Muscle of leg (tissue), 11 donors: ENCODE results near the gene FICD. TPM values are rescaled to one million over a fixed set of nuclear protein-coding genes. Genes with fewer than 3 reads are reported as not detected.
"Not testable (repeated sequence)": the region's sequence is repeated elsewhere in the genome, so short reads cannot be mapped to it uniquely, and the experiment has no call there.

Source experiments
- DNase-seq: peaks from one replicate; pipeline ENCODE4 v3.0.0; 2013
- H3K27ac ChIP-seq: one replicate; pipeline ENCODE4 v1.5.1; 2013; ENCODE audit warnings: mild to moderate bottlenecking, low read length, control low read depth
- H3K27me3 ChIP-seq: one replicate; pipeline ENCODE4 v1.6.1; 2013; ENCODE audit warnings: low read length; ENCODE audit not compliant: control insufficient read depth, insufficient read depth
- H3K36me3 ChIP-seq: one replicate; pipeline ENCODE4 v1.6.1; 2013; ENCODE audit warnings: low read length; ENCODE audit not compliant: control insufficient read depth, insufficient read depth
- H3K4me1 ChIP-seq: one replicate; pipeline ENCODE4 v1.6.1; 2013; ENCODE audit warnings: low read length; ENCODE audit not compliant: control insufficient read depth, insufficient read depth
- H3K4me3 ChIP-seq: one replicate; pipeline ENCODE4 v1.5.1; 2013; ENCODE audit warnings: low read length, control low read depth
- H3K9me3 ChIP-seq: replicated peaks from 2 replicates; pipeline ENCODE4 v1.6.1; 2013; ENCODE audit warnings: low read depth, low read length; ENCODE audit not compliant: control insufficient read depth
- WGBS: methylation state at CpG from one replicate; pipeline ENCODE4 v1.1.5; 2013; ENCODE audit warnings: missing lambda C conversion rate; ENCODE audit not compliant: insufficient coverage; 5-methylcytosine and 5-hydroxymethylcytosine counted together
- polyA plus RNA-seq, 8 donors: library from polyadenylated mRNA; unstranded; fragments of 120-200 nt; gene quantifications; one replicate each; pipeline versions ENCODE4 v1.2.1 to v1.2.3, GENCODE V29; 2013; ENCODE audit warnings: inconsistent platforms in 1 of 8, low replicate concordance in 1 of 8; ENCODE audit not compliant: insufficient read length in 8 of 8, insufficient read depth in 1 of 8
- total RNA-seq: library from RNA; stranded (reverse); fragments of 120-200 nt; gene quantifications from one replicate; pipeline ENCODE4 v1.2.4, GENCODE V29; 2013

FICD gene
- total and polyA plus RNA-seq, 9 donors, result 1.8 to 3.3 (median 2.5) TPM

- H3K9me3 ChIP-seq, result no peaks in the 10 kb centered on the region
- peaks cover 67% of the 10 kb centered on the region for H3K36me3 ChIP-seq
- peaks cover 5% of the 10 kb centered on the region for H3K4me1 ChIP-seq
- H3K4me3 ChIP-seq, result no peak overlapping the region
- no peaks in the 10 kb centered on the region for H3K27me3 ChIP-seq
- DNase-seq, result no peak
- no peak overlapping the region for H3K27ac ChIP-seq
- 96% methylated on average over 5 of the region's 15 CpGs for WGBS
These were observed 17.1 kb downstream of the FICD start for GRCh38 chr12:108531929-108532848.

GRCh38 chr12:108538146-108538545 lies 23.1 kb downstream of the FICD start:
- DNase-seq, result no peak
- H3K9me3 ChIP-seq, result no peaks in the 10 kb centered on the region
- no peaks in the 10 kb centered on the region for H3K27me3 ChIP-seq
- no peak overlapping the region for H3K4me3 ChIP-seq
- no CpG with 5 or more reads among the region's 6 CpGs for WGBS
- no peaks in the 10 kb centered on the region for H3K4me1 ChIP-seq
- no peak overlapping the region for H3K27ac ChIP-seq
- H3K36me3 ChIP-seq, result peaks cover 40% of the 10 kb centered on the region

DNA sequence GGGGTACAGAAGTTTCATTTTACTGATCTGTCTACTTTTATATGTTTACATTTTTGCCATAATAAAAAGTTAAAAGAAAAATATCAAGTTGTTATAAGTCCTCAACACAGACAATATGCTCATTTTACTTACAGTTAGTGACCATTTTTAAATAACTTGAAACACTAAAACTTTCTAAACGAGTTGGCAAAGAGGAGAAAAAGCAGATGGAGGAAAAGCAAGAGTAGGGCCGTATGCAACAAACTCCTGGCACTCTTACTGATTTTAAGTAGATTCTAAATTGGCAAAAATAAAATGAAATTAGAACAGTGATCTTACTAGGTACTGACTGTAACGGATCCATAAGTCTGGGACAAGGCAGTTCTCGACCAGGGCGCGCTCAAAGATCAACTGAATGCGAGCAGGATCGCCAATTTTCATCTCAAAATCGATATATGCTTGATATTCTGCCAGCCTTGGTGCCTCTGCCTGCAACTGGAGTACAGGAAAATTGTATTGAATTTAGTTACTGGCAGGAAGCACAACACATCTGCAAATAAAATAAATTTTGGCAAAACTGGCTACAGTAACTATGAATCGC lies 23.6 kb downstream of the FICD start:
- no peak for DNase-seq
- H3K27me3 ChIP-seq, result no peaks in the 10 kb centered on the region
- WGBS, result 93% methylated on average over 5 of the region's 10 CpGs
- H3K4me3 ChIP-seq, result no peak overlapping the region
- no peaks in the 10 kb centered on the region for H3K4me1 ChIP-seq
- peaks cover 44% of the 10 kb centered on the region for H3K36me3 ChIP-seq
- H3K9me3 ChIP-seq, result no peaks in the 10 kb centered on the region
- no peak overlapping the region for H3K27ac ChIP-seq

GRCh38 chr12:108542320-108542719 lies 27.2 kb downstream of the FICD start:
- no peaks in the 10 kb centered on the region for H3K9me3 ChIP-seq
- peaks cover 47% of the 10 kb centered on the region for H3K36me3 ChIP-seq
- H3K27ac ChIP-seq, result no peak overlapping the region
- no peaks in the 10 kb centered on the region for H3K27me3 ChIP-seq
- H3K4me1 ChIP-seq, result no peaks in the 10 kb centered on the region
- H3K4me3 ChIP-seq, result no peak overlapping the region
- WGBS, result 60% methylated on average over 1 of the region's 4 CpGs
- no peak for DNase-seq

- Histone ChIP-seq H3K4me3 (no peak overlapping the region), H3K9me3 (no peaks in the 10 kb centered on the region), H3K27me3 (no peaks in the 10 kb centered on the region), H3K27ac (no peak overlapping the region), H3K4me1 (no peaks in the 10 kb centered on the region), H3K36me3 (peaks cover 41% of the 10 kb centered on the region)
- 94% methylated on average over 3 of the region's 3 CpGs for WGBS
- DNase-seq, result no peak
These were observed 28.6 kb downstream of the FICD start for GRCh38 chr12:108543652-108544051.

DNA sequence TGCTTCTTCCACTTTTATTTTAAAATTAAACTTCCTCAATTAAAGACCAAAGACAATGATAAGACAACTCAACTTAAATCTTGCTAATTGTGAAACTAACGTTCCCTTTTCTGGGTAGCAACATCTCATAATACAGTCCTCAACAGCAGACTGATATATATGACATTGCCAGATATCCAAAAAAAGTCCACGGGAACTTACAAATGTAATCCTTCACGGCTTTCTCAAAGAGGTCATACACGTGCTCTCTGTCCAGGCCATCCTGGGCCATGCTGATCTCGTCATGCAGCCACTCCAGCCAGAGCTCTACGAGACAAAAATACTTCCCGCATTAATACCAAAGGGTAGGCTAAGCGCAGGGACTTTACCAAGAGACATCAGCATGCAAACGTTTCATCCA lies 32.6 kb downstream of the FICD start:
- no peak overlapping the region for H3K4me3 ChIP-seq
- H3K36me3 ChIP-seq, result peaks cover 41% of the 10 kb centered on the region
- H3K9me3 ChIP-seq, result no peaks in the 10 kb centered on the region
- no peak overlapping the region for H3K27ac ChIP-seq
- 81% methylated on average over 9 of the region's 9 CpGs for WGBS
- no peaks in the 10 kb centered on the region for H3K27me3 ChIP-seq
- no peak for DNase-seq
- no peaks in the 10 kb centered on the region for H3K4me1 ChIP-seq

GRCh38 chr12:108548954-108549521 lies 34.0 kb downstream of the FICD start:
- no peaks in the 10 kb centered on the region for H3K27me3 ChIP-seq
- H3K36me3 ChIP-seq, result peaks cover 31% of the 10 kb centered on the region
- no peak for DNase-seq
- H3K9me3 ChIP-seq, result no peaks in the 10 kb centered on the region
- 84% methylated on average over 3 of the region's 7 CpGs for WGBS
- no peaks in the 10 kb centered on the region for H3K4me1 ChIP-seq
- H3K4me3 ChIP-seq, result no peak overlapping the region
- H3K27ac ChIP-seq, result no peak overlapping the region

GRCh38 chr12:108551535-108551934 lies 36.5 kb downstream of the FICD start:
- H3K9me3 ChIP-seq, result no peaks in the 10 kb centered on the region
- H3K27me3 ChIP-seq, result no peaks in the 10 kb centered on the region
- H3K27ac ChIP-seq, result no peak overlapping the region
- WGBS, result no CpG with 5 or more reads among the region's 5 CpGs
- DNase-seq, result no peak
- H3K4me1 ChIP-seq, result no peaks in the 10 kb centered on the region
- peaks cover 14% of the 10 kb centered on the region for H3K36me3 ChIP-seq
- no peak overlapping the region for H3K4me3 ChIP-seq

DNA sequence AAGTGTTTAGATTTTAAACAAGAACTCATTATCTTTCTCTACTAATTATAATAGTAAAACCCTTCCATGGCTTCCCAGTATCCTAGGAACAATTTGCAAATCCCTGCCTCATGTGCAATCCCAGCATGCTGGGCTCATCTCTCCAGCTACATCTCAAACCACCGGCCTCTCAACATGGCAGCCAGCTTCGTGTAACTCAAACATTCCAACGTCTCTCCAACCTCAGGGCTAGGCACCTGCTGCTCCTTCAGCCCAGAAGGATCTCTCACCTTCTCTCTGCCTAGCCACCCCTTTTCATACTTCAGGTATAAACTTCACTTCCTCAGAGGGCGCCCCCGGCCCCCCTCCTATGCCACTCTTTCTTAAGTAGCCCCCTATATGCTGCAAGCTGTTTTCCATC lies 38.7 kb downstream of the FICD start:
- H3K4me3 ChIP-seq, result no peak overlapping the region
- H3K4me1 ChIP-seq, result no peaks in the 10 kb centered on the region
- DNase-seq, result no peak
- H3K36me3 ChIP-seq, result peaks cover 11% of the 10 kb centered on the region
- H3K27me3 ChIP-seq, result no peaks in the 10 kb centered on the region
- H3K27ac ChIP-seq, result no peak overlapping the region
- WGBS, result 81% methylated on average over 3 of the region's 5 CpGs
- H3K9me3 ChIP-seq, result no peaks in the 10 kb centered on the region

DNA sequence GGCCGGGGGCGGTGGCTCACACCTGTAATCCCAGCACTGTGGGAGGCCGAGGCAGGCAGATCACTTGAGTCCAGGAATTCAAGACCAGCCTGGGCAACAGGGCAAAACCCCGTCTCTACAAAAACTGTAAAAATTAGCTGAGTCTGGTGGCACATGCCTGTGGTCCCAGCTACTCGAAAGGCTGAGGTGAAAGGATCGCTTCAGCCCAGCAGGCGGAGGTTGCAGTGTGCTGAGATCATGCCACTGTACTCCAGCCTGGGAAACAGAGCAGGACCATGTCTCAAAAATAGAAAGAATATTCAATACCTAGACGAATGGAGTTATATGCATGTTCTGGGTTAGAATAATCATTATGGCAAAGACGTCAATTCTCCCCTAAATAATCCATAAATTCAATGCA lies 40.3 kb downstream of the FICD start:
- not testable (repeated sequence) for H3K27ac ChIP-seq, H3K4me1 ChIP-seq, H3K27me3 ChIP-seq, H3K4me3 ChIP-seq, DNase-seq, H3K36me3 ChIP-seq, H3K9me3 ChIP-seq
- 95% methylated on average over 6 of the region's 9 CpGs for WGBS
